Fibroblast of skin of abdomen (primary cell): Measurements from ENCODE around the gene QPCT.
"Not testable (repeated sequence)": the region's sequence is repeated elsewhere in the genome, so short reads cannot be mapped to it uniquely, and the experiment has no call there.

Experiments
- DNase-seq: peaks from one replicate; pipeline ENCODE4 v3.0.0-alpha.2; 2013

The QPCT gene

GRCh38 chr2:37358466-37358865 lies 14.0 kb downstream of the QPCT start:
- DNase-seq: no peak

GRCh38 chr2:37361216-37361815 lies 16.9 kb downstream of the QPCT start:
- no peak for DNase-seq

GRCh38 chr2:37361994-37362698 lies 17.7 kb downstream of the QPCT start:
- no peak for DNase-seq

- no peak for DNase-seq
These were observed 19.9 kb downstream of the QPCT start for GRCh38 chr2:37364351-37364750.

- DNase-seq: no peak
These were observed 21.2 kb downstream of the QPCT start for GRCh38 chr2:37365669-37366068.

GRCh38 chr2:37366773-37367172 lies 22.3 kb downstream of the QPCT start:
- no peak for DNase-seq

- no peak for DNase-seq
These were observed 22.9 kb downstream of the QPCT start for GRCh38 chr2:37367310-37367709.

- no peak for DNase-seq
These were observed 23.6 kb downstream of the QPCT start for GRCh38 chr2:37367984-37368383.

GRCh38 chr2:37370666-37371065 lies 26.2 kb downstream of the QPCT start:
- no peak for DNase-seq

GRCh38 chr2:37372000-37372399 lies 27.6 kb downstream of the QPCT start:
- DNase-seq: no peak

- no peak for DNase-seq
These were observed 31.4 kb downstream of the QPCT start for GRCh38 chr2:37375741-37376288.

GRCh38 chr2:37376421-37377186 lies 32.2 kb downstream of the QPCT start:
- peak; percentile 94 for DNase-seq

GRCh38 chr2:37377187-37377532 lies 32.7 kb downstream of the QPCT start:
- DNase-seq: peak; percentile 63

GRCh38 chr2:37378411-37378810 lies 34.0 kb downstream of the QPCT start:
- peak; percentile 85 for DNase-seq

GRCh38 chr2:37379881-37380296 lies 35.5 kb downstream of the QPCT start:
- no peak for DNase-seq

GRCh38 chr2:37380787-37381186 lies 36.4 kb downstream of the QPCT start:
- DNase-seq: not testable (repeated sequence)

GRCh38 chr2:37384261-37384660 lies 39.8 kb downstream of the QPCT start:
- not testable (repeated sequence) for DNase-seq

GRCh38 chr2:37387148-37387835 lies 42.9 kb downstream of the QPCT start:
- DNase-seq: peak; percentile 79

- DNase-seq: peak; percentile 73
These were observed 43.6 kb downstream of the QPCT start for GRCh38 chr2:37388074-37388473.

GRCh38 chr2:37389395-37389794 lies 45.0 kb downstream of the QPCT start:
- no peak for DNase-seq

GRCh38 chr2:37389989-37390765 lies 45.7 kb downstream of the QPCT start:
- DNase-seq: peak; percentile 90

- DNase-seq: no peak
These were observed 46.3 kb downstream of the QPCT start for GRCh38 chr2:37390777-37391176.
